Measurements from ENCODE around the gene TEAD3. TPM values are rescaled to one million over a fixed set of nuclear protein-coding genes. Genes with fewer than 3 reads are reported as not detected.

The TEAD3 gene
- total and polyA plus RNA-seq, 2 of the 4 experiments (the other 2 are of a cell fraction): 5.2 to 28.0 TPM

DNA sequence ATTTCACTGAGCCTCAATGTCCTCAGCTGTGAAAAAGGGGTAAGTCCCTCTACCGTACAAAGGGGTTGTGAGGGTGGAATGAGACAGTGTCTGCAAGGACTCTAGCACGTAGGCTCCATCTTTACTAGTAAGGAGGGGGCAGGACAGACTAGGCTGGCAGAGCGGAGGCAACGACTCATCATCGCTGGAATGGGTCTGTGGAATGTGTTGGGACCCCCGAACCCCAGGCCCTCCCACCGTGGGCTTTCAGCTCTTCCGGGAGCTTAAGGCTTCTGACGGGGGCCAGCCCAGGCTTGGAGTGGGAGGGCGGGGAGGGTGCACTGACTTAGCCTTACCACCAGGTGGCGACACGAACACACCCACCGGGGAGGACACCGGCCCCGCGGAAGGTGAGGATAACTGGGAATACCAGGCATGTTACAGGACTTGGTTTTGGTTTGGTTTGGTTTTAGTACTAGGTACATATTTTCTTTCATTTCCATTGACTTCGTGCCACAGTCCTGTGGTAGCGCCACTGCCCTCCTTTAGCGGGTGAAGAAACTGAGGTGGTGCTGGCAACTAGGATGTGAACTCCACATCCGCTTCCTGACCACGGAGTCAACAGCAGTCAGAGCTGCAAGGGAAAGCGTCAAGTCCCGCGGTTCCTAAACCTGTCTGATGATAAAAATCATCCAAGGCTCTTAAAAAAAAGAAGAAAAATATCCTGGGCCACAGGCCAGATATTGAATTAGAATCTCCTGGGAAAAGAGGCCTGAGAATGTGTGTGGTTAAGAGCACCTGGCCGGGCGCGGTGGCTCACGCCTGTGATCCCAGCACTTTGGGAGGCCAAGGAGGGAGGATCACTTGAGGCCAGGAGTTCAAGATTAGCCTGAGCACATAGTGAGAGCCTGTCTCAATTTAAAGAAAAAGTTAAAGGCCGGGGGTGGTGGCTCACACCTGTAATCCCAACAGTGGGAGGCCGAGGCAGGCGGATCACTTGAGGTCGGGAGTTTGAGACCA, 26.1 kb upstream of the TEAD3 start:
- H3K36me3 ChIP-seq (ENCODE audit: control insufficient read depth, insufficient read depth, low read length): no peaks in the 10 kb centered on the region
- in situ Hi-C loops (cut with MboI; ENCODE audit: low sequenced_read_pairs) (loop anchor here (5.0 kb wide), 2 partner anchors 44 to 214 kb away; partner anchors contain the start of gene ARMC12), intact Hi-C loops (cut with micrococcal nuclease) (loop anchor here (1.0 to 5.0 kb wide), 4 partner anchors 59 to 574 kb away; partner anchors contain the start of gene ARMC12), dilution Hi-C loops (cut with HindIII; ENCODE audit: low sequenced_read_pairs, unreplicated experiment) (no loop called here)
- H3K4me3 ChIP-seq (ENCODE audit: insufficient read depth, low read depth, low read length): no peak overlapping the region
- H3K14ac ChIP-seq (replicated peaks; ENCODE audit: low read depth, low read length): no peak overlapping the region
- no peaks in the 10 kb centered on the region for H4K20me1 ChIP-seq (ENCODE audit: insufficient read depth, low read length)
- H2AK5ac ChIP-seq (ENCODE audit: low read depth, low read length): no peak overlapping the region
- ChIA-PET POLR2A (ENCODE audit: unreplicated experiment) (no interaction called here), CTCF (interaction anchor here (0.6 to 1.2 kb wide), 8 partner anchors 8 to 214 kb away, joined by 3 to 6 read pairs (median 4); partner anchors contain the start of gene ARMC12)
- no peak overlapping the region for H2BK15ac ChIP-seq (ENCODE audit: low read depth, low read length)
- H3K9ac ChIP-seq (ENCODE audit: low read depth, low read length): no peak overlapping the region
- peaks cover 15% of the 10 kb centered on the region for H3K27me3 ChIP-seq (ENCODE audit: control insufficient read depth, insufficient read depth, low read length)
- H2AK9ac ChIP-seq (replicated peaks; ENCODE audit: low read depth, low read length, poor library complexity): no peak overlapping the region
- H4K91ac ChIP-seq (ENCODE audit: insufficient read depth, low read depth, low read length): no peak overlapping the region
- peak overlapping the region; percentile 81 for H2AFZ ChIP-seq (replicated peaks; ENCODE audit: low read length, poor library complexity)
- ATAC-seq (ENCODE audit: low read depth): peak; percentile 100
- no peak overlapping the region for H3K27ac ChIP-seq (ENCODE audit: insufficient read depth, low read length)
- H3K4me2 ChIP-seq (ENCODE audit: low read depth, low read length): peak overlapping the region; percentile 68
- no peak overlapping the region for H2BK5ac ChIP-seq (ENCODE audit: low read depth, low read length, poor library complexity, severe bottlenecking)
- no peaks in the 10 kb centered on the region for H3K79me1 ChIP-seq (ENCODE audit: low read depth in 1 of 2, low read length in 2 of 2)
- H3K56ac ChIP-seq (ENCODE audit: extremely low read depth, insufficient read depth, low read length): no peak overlapping the region
- H4K8ac ChIP-seq (ENCODE audit: low read depth in 2 of 2, low read length in 2 of 2): peak overlapping the region in 1 of 2 experiments; percentile 33; a peak in 1 of 4 replicates
- DNase-seq: peak; percentile 50
- H3K18ac ChIP-seq (ENCODE audit: low read depth, low read length): no peak overlapping the region
- no peaks in the 10 kb centered on the region for H3K4me1 ChIP-seq (ENCODE audit: control insufficient read depth, insufficient read depth, low read length)
- H3K23ac ChIP-seq (ENCODE audit: low read depth, low read length): no peak overlapping the region
- no peaks in the 10 kb centered on the region for H3K9me3 ChIP-seq (ENCODE audit: control insufficient read depth, insufficient read depth, low read length)
- TF ChIP-seq MXI1 (IDR thresholded peaks at IDR 0.05; ENCODE audit: borderline replicate concordance, low read depth, low read length) (no peak), CEBPB (IDR thresholded peaks at IDR 0.05; ENCODE audit: low read depth, low read length) (no peak), MAZ (IDR thresholded peaks at IDR 0.05; ENCODE audit: borderline replicate concordance, low read depth, low read length) (peak; percentile 61; the same call in 1 of the 2 replicates), RAD21 (IDR thresholded peaks at IDR 0.05; ENCODE audit: low read length) (peak; percentile 93), CHD1 (IDR thresholded peaks at IDR 0.05; ENCODE audit: low read depth, low read length) (no peak), POLR2A (IDR thresholded peaks at IDR 0.05; ENCODE audit: low read depth, low read length) (no peak), SMC3 (IDR thresholded peaks at IDR 0.05; ENCODE audit: low read depth, low read length) (peak; percentile 84)
- TF ChIP-seq, protein P1, sequence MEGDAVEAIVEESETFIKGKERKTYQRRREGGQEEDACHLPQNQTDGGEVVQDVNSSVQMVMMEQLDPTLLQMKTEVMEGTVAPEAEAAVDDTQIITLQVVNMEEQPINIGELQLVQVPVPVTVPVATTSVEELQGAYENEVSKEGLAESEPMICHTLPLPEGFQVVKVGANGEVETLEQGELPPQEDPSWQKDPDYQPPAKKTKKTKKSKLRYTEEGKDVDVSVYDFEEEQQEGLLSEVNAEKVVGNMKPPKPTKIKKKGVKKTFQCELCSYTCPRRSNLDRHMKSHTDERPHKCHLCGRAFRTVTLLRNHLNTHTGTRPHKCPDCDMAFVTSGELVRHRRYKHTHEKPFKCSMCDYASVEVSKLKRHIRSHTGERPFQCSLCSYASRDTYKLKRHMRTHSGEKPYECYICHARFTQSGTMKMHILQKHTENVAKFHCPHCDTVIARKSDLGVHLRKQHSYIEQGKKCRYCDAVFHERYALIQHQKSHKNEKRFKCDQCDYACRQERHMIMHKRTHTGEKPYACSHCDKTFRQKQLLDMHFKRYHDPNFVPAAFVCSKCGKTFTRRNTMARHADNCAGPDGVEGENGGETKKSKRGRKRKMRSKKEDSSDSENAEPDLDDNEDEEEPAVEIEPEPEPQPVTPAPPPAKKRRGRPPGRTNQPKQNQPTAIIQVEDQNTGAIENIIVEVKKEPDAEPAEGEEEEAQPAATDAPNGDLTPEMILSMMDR (conservative IDR thresholded peaks at IDR 0.05; ENCODE audit: low read depth, low read length): peak; percentile 92
- TF ChIP-seq, protein P2, sequence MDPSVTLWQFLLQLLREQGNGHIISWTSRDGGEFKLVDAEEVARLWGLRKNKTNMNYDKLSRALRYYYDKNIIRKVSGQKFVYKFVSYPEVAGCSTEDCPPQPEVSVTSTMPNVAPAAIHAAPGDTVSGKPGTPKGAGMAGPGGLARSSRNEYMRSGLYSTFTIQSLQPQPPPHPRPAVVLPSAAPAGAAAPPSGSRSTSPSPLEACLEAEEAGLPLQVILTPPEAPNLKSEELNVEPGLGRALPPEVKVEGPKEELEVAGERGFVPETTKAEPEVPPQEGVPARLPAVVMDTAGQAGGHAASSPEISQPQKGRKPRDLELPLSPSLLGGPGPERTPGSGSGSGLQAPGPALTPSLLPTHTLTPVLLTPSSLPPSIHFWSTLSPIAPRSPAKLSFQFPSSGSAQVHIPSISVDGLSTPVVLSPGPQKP (IDR thresholded peaks at IDR 0.05; ENCODE audit: borderline replicate concordance, low read depth, low read length): no peak
- 25% methylated on average over 4 of the region's 32 CpGs; no CpG with 5 or more reads in 1 of the 2 experiments for WGBS, 2 experiments (ENCODE audit: extremely low coverage in 2 of 2, insufficient read length in 1 of 2)
- no peak overlapping the region for H2BK120ac ChIP-seq (ENCODE audit: low read depth, low read length)
- no peaks in the 10 kb centered on the region for H3K9me1 ChIP-seq (ENCODE audit: insufficient read depth, low read length)
- no peak overlapping the region for H4K5ac ChIP-seq (ENCODE audit: low read depth, low read length)
- BruUV-seq (replicated peaks): no TSS peak
- no peak overlapping the region for H2BK20ac ChIP-seq (ENCODE audit: low read depth, low read length)
- no peak overlapping the region for H3K4ac ChIP-seq (ENCODE audit: low read depth, low read length)
